HG02840 (cell line): ENCODE measurements around the gene ANKHD1.
"Not testable (repeated sequence)": the region's sequence is repeated elsewhere in the genome, so short reads cannot be mapped to it uniquely, and the experiment has no call there.

Source experiments
- ATAC-seq: cut with Tn5 transposase; IDR thresholded peaks from one replicate; pipeline ENCODE4 v1.9.1; 2021; ENCODE audit warnings: mild to moderate bottlenecking, moderate library complexity, moderate number of reproducible peaks; ENCODE audit not compliant: unreplicated experiment, low FRiP score

The ANKHD1 gene

GRCh38 chr5:140575309-140575708 lies 173.7 kb downstream of the ANKHD1 start:
- no peak for ATAC-seq

DNA sequence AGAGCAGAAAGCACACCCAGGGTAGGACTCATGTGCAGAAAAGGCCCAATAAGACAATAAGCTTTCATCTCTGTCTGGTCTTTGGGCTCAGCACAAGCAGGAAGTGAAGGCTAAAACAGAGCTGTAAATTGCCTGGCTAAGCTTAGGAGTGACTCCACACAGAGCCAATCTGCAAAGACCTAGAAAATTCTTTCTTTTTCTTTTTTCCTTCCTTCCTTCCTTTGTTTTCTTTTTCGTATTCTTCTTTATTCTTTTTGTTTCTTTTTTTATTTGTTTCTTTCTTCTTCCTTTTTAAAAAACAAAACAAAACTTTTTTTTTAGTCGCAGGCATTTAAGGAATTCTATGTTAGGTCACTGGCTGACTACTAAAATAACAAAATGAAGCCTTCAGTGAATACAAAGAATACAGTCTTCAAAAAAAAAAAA lies 175.2 kb downstream of the ANKHD1 start:
- no peak for ATAC-seq

DNA sequence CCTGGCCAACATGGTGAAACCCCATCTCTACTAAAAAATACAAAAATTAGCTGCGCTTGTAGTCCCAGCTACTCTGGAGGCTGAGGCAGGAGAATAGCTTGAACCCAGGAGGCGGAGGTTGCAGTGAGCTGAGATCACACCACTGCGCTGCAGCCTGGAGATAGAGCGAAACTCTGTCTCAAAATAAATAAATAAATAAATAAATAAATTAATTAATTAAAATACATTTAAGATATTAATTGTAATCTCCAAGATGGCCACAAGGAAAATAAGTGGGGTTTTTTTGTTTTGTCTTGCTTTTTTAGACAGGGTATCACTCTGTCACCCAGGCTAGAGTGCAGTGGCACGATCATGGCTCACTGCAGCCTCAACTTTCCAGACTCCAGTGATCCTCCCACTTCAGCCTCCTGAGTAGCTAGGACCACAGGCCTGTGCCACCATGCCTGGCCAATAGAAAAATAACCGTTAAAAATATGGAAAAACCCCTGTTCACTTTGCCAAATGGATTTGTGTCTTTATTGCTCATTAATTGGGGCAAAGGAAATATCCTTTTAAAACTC lies 177.6 kb downstream of the ANKHD1 start:
- ATAC-seq, result not testable (repeated sequence)

DNA sequence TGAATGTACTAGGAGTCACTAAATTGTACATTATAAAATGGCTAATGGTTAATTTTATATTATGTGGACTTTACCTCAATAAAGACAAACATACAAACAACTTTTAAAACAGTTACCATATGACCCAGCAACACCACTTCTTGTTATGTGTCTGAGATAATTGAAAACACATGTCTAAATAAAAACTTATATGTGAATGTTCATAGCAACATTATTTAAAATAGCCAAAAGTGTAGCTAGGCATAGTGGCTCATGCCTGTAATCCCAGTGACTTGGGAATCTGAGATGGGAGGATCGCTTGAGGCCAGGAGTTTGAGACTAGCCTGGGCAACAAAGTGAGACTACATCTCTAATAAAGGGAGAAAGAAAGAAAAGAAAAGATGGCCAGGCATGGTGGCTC lies 185.9 kb downstream of the ANKHD1 start:
- ATAC-seq, result no peak

DNA sequence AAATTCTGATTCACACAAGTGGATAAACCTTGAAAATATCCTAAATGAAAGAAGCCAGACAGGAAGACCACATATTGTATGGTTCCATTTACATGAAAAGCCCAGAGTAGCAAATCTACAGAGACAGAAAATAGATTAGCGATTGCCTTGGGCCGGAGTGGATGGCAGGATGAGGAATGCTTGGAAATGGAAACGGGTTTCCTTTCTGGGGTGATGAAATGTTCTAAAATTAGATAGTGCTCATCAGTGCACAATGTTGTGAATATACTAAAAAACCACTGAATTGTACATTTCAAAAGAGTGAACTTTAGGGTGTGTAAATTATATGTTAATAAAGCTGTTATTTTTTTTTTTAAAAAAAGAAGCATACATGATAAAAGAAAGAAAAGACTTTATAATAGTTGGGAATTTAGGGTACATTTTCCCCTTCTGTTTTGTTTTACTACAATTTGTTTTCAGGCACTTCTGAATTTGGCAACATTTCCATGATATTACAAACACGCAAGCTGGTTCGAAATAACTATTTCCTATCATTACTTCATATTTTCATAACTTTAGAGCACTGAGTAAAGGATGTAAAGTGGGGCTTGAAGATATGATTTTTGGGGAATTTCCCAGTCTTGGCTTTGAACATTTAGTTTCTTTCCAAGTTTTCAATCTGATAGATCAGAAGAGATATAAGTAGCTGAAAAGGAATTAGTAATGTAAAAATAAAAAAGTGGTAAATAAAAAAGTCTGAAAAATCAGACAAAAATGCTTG lies 186.9 kb downstream of the ANKHD1 start:
- ATAC-seq, result no peak
